GM21786 (cell line): ENCODE data around the gene ANO9.
"Not testable (repeated sequence)": the region's sequence is repeated elsewhere in the genome, so short reads cannot be mapped to it uniquely, and the experiment has no call there.

Source experiments
- ATAC-seq: cut with Tn5 transposase; IDR thresholded peaks from one replicate; pipeline ENCODE4 v1.9.1; 2021; ENCODE audit not compliant: unreplicated experiment

Gene ANO9

GRCh38 chr11:416757-417621 lies 24.8 kb downstream of the ANO9 start:
- no peak for ATAC-seq

GRCh38 chr11:416051-416756 lies 25.6 kb downstream of the ANO9 start:
- ATAC-seq, result no peak

GRCh38 chr11:415640-416041 lies 26.2 kb downstream of the ANO9 start:
- ATAC-seq, result no peak

- ATAC-seq, result no peak
Measured at GRCh38 chr11:414318-414857, 27.4 kb downstream of the ANO9 start.

GRCh38 chr11:413120-414081 lies 28.4 kb downstream of the ANO9 start:
- no peak for ATAC-seq

GRCh38 chr11:412641-413119 lies 29.1 kb downstream of the ANO9 start:
- no peak for ATAC-seq

- ATAC-seq, result not testable (repeated sequence)
Measured at GRCh38 chr11:411520-411919, 30.3 kb downstream of the ANO9 start.

GRCh38 chr11:410711-411110 lies 31.1 kb downstream of the ANO9 start:
- ATAC-seq, result not testable (repeated sequence)

GRCh38 chr11:409600-410483 lies 32.0 kb downstream of the ANO9 start:
- no peak for ATAC-seq

- ATAC-seq, result no peak
Measured at GRCh38 chr11:409008-409599, 32.7 kb downstream of the ANO9 start.

GRCh38 chr11:408154-409007 lies 33.4 kb downstream of the ANO9 start:
- no peak for ATAC-seq

- no peak for ATAC-seq
Measured at GRCh38 chr11:407651-408123, 34.1 kb downstream of the ANO9 start.

- ATAC-seq, result peak; percentile 79
Measured at GRCh38 chr11:406796-407650, 34.8 kb downstream of the ANO9 start.

GRCh38 chr11:405954-406795 lies 35.6 kb downstream of the ANO9 start:
- no peak for ATAC-seq

- no peak for ATAC-seq
Measured at GRCh38 chr11:405323-405953, 36.4 kb downstream of the ANO9 start.
